ENCODE results near the gene ZNF236.

DNA sequence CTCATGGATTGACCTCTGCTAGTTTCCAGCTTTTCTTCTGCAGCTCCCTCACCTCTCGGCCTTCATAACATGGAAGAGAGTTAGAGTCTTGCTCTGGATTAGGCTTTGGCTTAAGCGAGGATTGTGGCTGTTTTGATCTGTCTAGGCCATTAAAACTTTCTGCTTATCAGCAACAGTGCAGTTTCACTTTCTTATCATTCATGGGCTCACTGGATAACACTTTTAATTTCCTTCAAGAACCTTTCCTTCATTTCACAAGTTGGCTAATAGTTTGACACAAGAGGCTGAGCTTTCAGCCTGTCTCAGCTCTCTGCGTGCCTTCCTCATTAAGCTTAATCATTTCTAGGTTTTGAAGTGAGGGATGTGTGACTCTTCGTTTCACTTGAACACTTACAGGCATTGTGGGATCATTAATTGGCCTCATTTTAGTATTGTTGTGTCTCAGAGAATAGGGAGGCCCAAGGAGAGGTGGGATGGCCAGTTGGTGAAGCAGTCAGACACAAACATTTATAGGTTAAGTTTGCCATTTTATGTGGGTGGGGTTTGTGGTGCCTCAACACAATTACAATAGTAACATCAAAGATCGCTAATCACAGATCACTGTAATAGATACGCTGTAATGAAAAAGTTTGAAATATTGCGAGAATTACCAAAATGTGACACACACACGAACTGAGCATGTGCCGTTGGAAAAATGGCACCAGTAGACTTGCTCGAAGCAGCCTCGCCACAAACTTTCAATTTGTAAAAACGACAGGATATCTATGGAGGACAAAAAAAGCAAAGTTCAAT lies 129.3 kb downstream of the ZNF236 start:
- no peak for TF ChIP-seq TAF1 (IDR thresholded peaks at IDR 0.05; ENCODE audit: borderline replicate concordance, insufficient read depth, low read length)
- TF ChIP-seq POLR2AphosphoS5 (IDR thresholded peaks at IDR 0.05; ENCODE audit: low read depth, low read length) = no peak
